Nucleus accumbens (tissue), 56 donors: ENCODE results near the gene SP100.

Experiments
- DNase-seq, 56 donors: peaks; one replicate each; lab custom pipeline; 2025; lab: John Stamatoyannopoulos, UW

Gene SP100

GRCh38 chr2:230592775-230593174 lies 176.8 kb downstream of the SP100 start:
- no peak for DNase-seq
